DND-41 (cell line): Measurements from ENCODE around the gene NUAK1.

ENCODE experiments used
- EZH2 ChIP-seq: IDR thresholded peaks from 3 replicates; pipeline ENCODE4 v1.6.1; 2012; ENCODE audit warnings: borderline replicate concordance, low read depth, mild to moderate bottlenecking, moderate library complexity, low read length, inconsistent platforms; ENCODE audit not compliant: severe bottlenecking
- TF ChIP-seq, protein P1 (sequence below): IDR thresholded peaks from 2 replicates; pipeline ENCODE4 v1.5.1; 2012; ENCODE audit warnings: borderline replicate concordance, low read length, moderate library complexity, mild to moderate bottlenecking; ENCODE audit not compliant: poor library complexity, severe bottlenecking; ENCODE audit errors: extremely low read depth

GRCh38 chr12:106044773-106045172, 94.0 kb downstream of the NUAK1 start:
- TF ChIP-seq, protein P1, sequence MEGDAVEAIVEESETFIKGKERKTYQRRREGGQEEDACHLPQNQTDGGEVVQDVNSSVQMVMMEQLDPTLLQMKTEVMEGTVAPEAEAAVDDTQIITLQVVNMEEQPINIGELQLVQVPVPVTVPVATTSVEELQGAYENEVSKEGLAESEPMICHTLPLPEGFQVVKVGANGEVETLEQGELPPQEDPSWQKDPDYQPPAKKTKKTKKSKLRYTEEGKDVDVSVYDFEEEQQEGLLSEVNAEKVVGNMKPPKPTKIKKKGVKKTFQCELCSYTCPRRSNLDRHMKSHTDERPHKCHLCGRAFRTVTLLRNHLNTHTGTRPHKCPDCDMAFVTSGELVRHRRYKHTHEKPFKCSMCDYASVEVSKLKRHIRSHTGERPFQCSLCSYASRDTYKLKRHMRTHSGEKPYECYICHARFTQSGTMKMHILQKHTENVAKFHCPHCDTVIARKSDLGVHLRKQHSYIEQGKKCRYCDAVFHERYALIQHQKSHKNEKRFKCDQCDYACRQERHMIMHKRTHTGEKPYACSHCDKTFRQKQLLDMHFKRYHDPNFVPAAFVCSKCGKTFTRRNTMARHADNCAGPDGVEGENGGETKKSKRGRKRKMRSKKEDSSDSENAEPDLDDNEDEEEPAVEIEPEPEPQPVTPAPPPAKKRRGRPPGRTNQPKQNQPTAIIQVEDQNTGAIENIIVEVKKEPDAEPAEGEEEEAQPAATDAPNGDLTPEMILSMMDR = no peak
- TF ChIP-seq EZH2 = no peak
